Hepatocyte (in vitro differentiated cells): ENCODE results near the gene SEPTIN10. TPM values are rescaled to one million over a fixed set of nuclear protein-coding genes. Genes with fewer than 3 reads are reported as not detected.

Experiments
- DNase-seq: peaks from one replicate; pipeline ENCODE4 v3.0.0-alpha.2; 2016; ENCODE audit warnings: low spot score
- H2AFZ ChIP-seq: fragments of 200-600 bp; sonication (generic); 2 replicates; pipeline ENCODE4 v1.6.0; 2016; ENCODE audit warnings: antibody characterized with exemption, mild to moderate bottlenecking
- H3K27ac ChIP-seq: fragments of 200-600 bp; sonication (generic); 2 replicates; pipeline ENCODE4 v1.5.1; 2016; ENCODE audit warnings: mild to moderate bottlenecking
- H3K27me3 ChIP-seq: fragments of 200-600 bp; sonication (generic); 2 replicates; pipeline ENCODE4 v1.6.1; 2016
- H3K36me3 ChIP-seq: fragments of 200-600 bp; sonication (generic); replicated peaks from 2 replicates; pipeline ENCODE4 v1.5.1; 2016; ENCODE audit warnings: low read depth; ENCODE audit not compliant: insufficient read depth
- H3K4me1 ChIP-seq: fragments of 200-600 bp; sonication (generic); 2 replicates; pipeline ENCODE4 v1.5.1; 2016; ENCODE audit warnings: mild to moderate bottlenecking, moderate library complexity; ENCODE audit not compliant: insufficient read depth
- H3K4me2 ChIP-seq: fragments of 200-600 bp; sonication (generic); 2 replicates; pipeline ENCODE4 v1.6.0; 2016
- H3K4me3 ChIP-seq: fragments of 200-600 bp; sonication (generic); 2 replicates; pipeline ENCODE4 v1.5.1; 2016; ENCODE audit warnings: mild to moderate bottlenecking
- H3K79me2 ChIP-seq: fragments of 200-600 bp; sonication (generic); 2 replicates; pipeline ENCODE4 v1.6.0; 2017; ENCODE audit warnings: mild to moderate bottlenecking
- H3K9me2 ChIP-seq: fragments of 200-600 bp; sonication (generic); replicated peaks from 2 replicates; pipeline ENCODE4 v1.6.0; 2017; ENCODE audit warnings: mild to moderate bottlenecking; ENCODE audit not compliant: insufficient read depth
- H3K9me3 ChIP-seq: fragments of 200-600 bp; sonication (generic); 2 replicates; pipeline ENCODE4 v1.5.1; 2016; ENCODE audit warnings: low read depth, mild to moderate bottlenecking
- H4K20me1 ChIP-seq: fragments of 200-600 bp; sonication (generic); 2 replicates; pipeline ENCODE4 v1.6.0; 2016; ENCODE audit warnings: mild to moderate bottlenecking; ENCODE audit not compliant: insufficient read depth, poor library complexity, severe bottlenecking
- CTCF ChIP-seq: fragments of 200-600 bp; sonication (generic); IDR thresholded peaks from 2 replicates; pipeline ENCODE4 v1.5.1; 2016; ENCODE audit warnings: antibody characterized with exemption, mild to moderate bottlenecking; ENCODE audit not compliant: poor library complexity
- EZH2 ChIP-seq: fragments of 200-600 bp; sonication (generic); IDR thresholded peaks from 2 replicates; pipeline ENCODE4 v1.6.1; 2016; ENCODE audit warnings: antibody characterized with exemption, mild to moderate bottlenecking, borderline replicate concordance
- EZH2phosphoT487 ChIP-seq: fragments of 200-600 bp; sonication (generic); IDR thresholded peaks from one replicate; pipeline ENCODE4 v1.6.1; 2018; ENCODE audit warnings: antibody characterized with exemption, mild to moderate bottlenecking, low read depth, moderate library complexity; ENCODE audit not compliant: unreplicated experiment, severe bottlenecking
- WGBS: methylation state at CpG from one replicate; pipeline ENCODE4 v1.1.6; 2016; ENCODE audit warnings: low lambda C conversion rate; ENCODE audit errors: missing lambda C conversion rate; 5-methylcytosine and 5-hydroxymethylcytosine counted together
- polyA plus RNA-seq: library from polyadenylated mRNA; unstranded; fragments of >200 nt; fragmentation: Nextera tagmentation; extraction: Ambion mirVana; gene quantifications from 2 replicates; pipeline ENCODE4 v1.2.1, GENCODE V29; 2016
- total RNA-seq: library from RNA; depleted of rRNA; stranded (reverse); fragments of >200 nt; gene quantifications from 2 replicates; pipeline ENCODE4 v1.2.3, GENCODE V29; 2014

SEPTIN10 gene
- total and polyA plus RNA-seq, 2 experiments from 2014 or later = 38.7 to 58.7 TPM

GRCh38 chr2:109523121-109523520 is 90.6 kb downstream of the SEPTIN10 start:
- H3K4me3 ChIP-seq = no peak overlapping the region
- no peak for DNase-seq
- H3K9me3 ChIP-seq = no peaks in the 10 kb centered on the region
- no peaks in the 10 kb centered on the region for H3K9me2 ChIP-seq
- no peak overlapping the region for H3K27ac ChIP-seq
- no peaks in the 10 kb centered on the region for H3K36me3 ChIP-seq
- H4K20me1 ChIP-seq = no peaks in the 10 kb centered on the region
- no peaks in the 10 kb centered on the region for H3K27me3 ChIP-seq
- H3K79me2 ChIP-seq = no peaks in the 10 kb centered on the region
- H3K4me1 ChIP-seq = no peaks in the 10 kb centered on the region
- TF ChIP-seq EZH2phosphoT487 = no peak
- TF ChIP-seq EZH2 = no peak
- no peak for TF ChIP-seq CTCF
- H3K4me2 ChIP-seq = no peak overlapping the region
- WGBS = 75% methylated on average over 6 of the region's 6 CpGs
- H2AFZ ChIP-seq = no peak overlapping the region

GRCh38 chr2:109522063-109522374 is 91.7 kb downstream of the SEPTIN10 start:
- TF ChIP-seq EZH2 (no peak), EZH2phosphoT487 (no peak), CTCF (no peak)
- no peak for DNase-seq
- no peak overlapping the region for H3K4me2 ChIP-seq
- no peak overlapping the region for H3K27ac ChIP-seq
- no peaks in the 10 kb centered on the region for H3K4me1 ChIP-seq
- H3K36me3 ChIP-seq = no peaks in the 10 kb centered on the region
- no peaks in the 10 kb centered on the region for H3K9me3 ChIP-seq
- H4K20me1 ChIP-seq = no peaks in the 10 kb centered on the region
- H2AFZ ChIP-seq = no peak overlapping the region
- no peaks in the 10 kb centered on the region for H3K79me2 ChIP-seq
- WGBS = 90% methylated on average over 7 of the region's 7 CpGs
- no peak overlapping the region for H3K4me3 ChIP-seq
- no peaks in the 10 kb centered on the region for H3K9me2 ChIP-seq
- no peaks in the 10 kb centered on the region for H3K27me3 ChIP-seq

- Histone ChIP-seq H3K4me2 (no peak overlapping the region), H3K4me1 (no peaks in the 10 kb centered on the region), H3K27ac (no peak overlapping the region), H3K4me3 (no peak overlapping the region), H3K27me3 (no peaks in the 10 kb centered on the region), H2AFZ (no peak overlapping the region), H3K9me2 (no peaks in the 10 kb centered on the region), H3K36me3 (no peaks in the 10 kb centered on the region), H3K9me3 (no peaks in the 10 kb centered on the region), H4K20me1 (no peaks in the 10 kb centered on the region), H3K79me2 (no peaks in the 10 kb centered on the region)
- no peak for DNase-seq
- 77% methylated on average over 20 of the region's 20 CpGs for WGBS
- TF ChIP-seq EZH2 (no peak), CTCF (no peak), EZH2phosphoT487 (no peak)
Observed at GRCh38 chr2:109521233-109522062, 92.3 kb downstream of the SEPTIN10 start.
